T-helper 2 cell treated with Interferon-gamma antibody and Interleukin-4, amounts not matched to agents 5 μg/mL and 100 μg/mL, for 36 hours (primary cell): ENCODE measurements around the gene KDELR3.
"Not testable (repeated sequence)": the region's sequence is repeated elsewhere in the genome, so short reads cannot be mapped to it uniquely, and the experiment has no call there.

Experiments
- DNase-seq: peaks from one replicate; pipeline ENCODE4 v3.0.0; 2021; ENCODE audit warnings: low spot score
- H3K27ac Mint-ChIP-seq: one replicate; pipeline ENCODE4 v1.8.0; 2021; ENCODE audit warnings: mild to moderate bottlenecking, mixed read lengths
- H3K27me3 Mint-ChIP-seq: one replicate; pipeline ENCODE4 v1.8.0; 2021; ENCODE audit warnings: low read depth, mixed read lengths
- H3K36me3 Mint-ChIP-seq: one replicate; pipeline ENCODE4 v1.8.0; 2021; ENCODE audit warnings: low read depth, mixed read lengths
- H3K4me1 Mint-ChIP-seq: one replicate; pipeline ENCODE4 v1.8.0; 2021; ENCODE audit warnings: low read depth, mixed read lengths
- H3K4me3 Mint-ChIP-seq: one replicate; pipeline ENCODE4 v1.8.0; 2022; ENCODE audit warnings: mild to moderate bottlenecking, moderate library complexity, mixed read lengths
- H3K9me3 Mint-ChIP-seq: one replicate; pipeline ENCODE4 v1.8.0; 2021; ENCODE audit warnings: mixed read lengths

The KDELR3 gene

GRCh38 chr22:38456841-38457699 is 10.8 kb upstream of the KDELR3 start:
- Mint-ChIP-seq H3K36me3 (no peaks in the 10 kb centered on the region), H3K4me1 (peaks cover 8% of the 10 kb centered on the region), H3K4me3 (peak overlapping the region; percentile 62), H3K9me3 (no peaks in the 10 kb centered on the region), H3K27ac (no peak overlapping the region), H3K27me3 (peaks cover 74% of the 10 kb centered on the region)
- DNase-seq = no peak

- Mint-ChIP-seq H3K9me3 (no peaks in the 10 kb centered on the region), H3K27me3 (peaks cover 80% of the 10 kb centered on the region), H3K27ac (no peak overlapping the region), H3K4me1 (peaks cover 9% of the 10 kb centered on the region), H3K36me3 (no peaks in the 10 kb centered on the region), H3K4me3 (no peak overlapping the region)
- DNase-seq = no peak
Observed at GRCh38 chr22:38460426-38460840, 7.5 kb upstream of the KDELR3 start.

- H3K9me3 Mint-ChIP-seq = no peaks in the 10 kb centered on the region
- no peak for DNase-seq
- H3K27ac Mint-ChIP-seq = no peak overlapping the region
- peaks cover 84% of the 10 kb centered on the region for H3K27me3 Mint-ChIP-seq
- H3K4me1 Mint-ChIP-seq = peaks cover 9% of the 10 kb centered on the region
- no peak overlapping the region for H3K4me3 Mint-ChIP-seq
- H3K36me3 Mint-ChIP-seq = no peaks in the 10 kb centered on the region
Observed at GRCh38 chr22:38461057-38461413, 6.9 kb upstream of the KDELR3 start.

GRCh38 chr22:38461414-38462081 is 6.3 kb upstream of the KDELR3 start:
- Mint-ChIP-seq H3K4me1 (peaks cover 9% of the 10 kb centered on the region), H3K27ac (no peak overlapping the region), H3K27me3 (peaks cover 83% of the 10 kb centered on the region), H3K4me3 (peak overlapping the region; percentile 33), H3K9me3 (no peaks in the 10 kb centered on the region), H3K36me3 (no peaks in the 10 kb centered on the region)
- DNase-seq = peak; percentile 69

GRCh38 chr22:38462960-38463784 is 4.7 kb upstream of the KDELR3 start:
- DNase-seq = no peak
- H3K27me3 Mint-ChIP-seq = peaks cover 78% of the 10 kb centered on the region
- no peaks in the 10 kb centered on the region for H3K9me3 Mint-ChIP-seq
- H3K4me1 Mint-ChIP-seq = peaks cover 17% of the 10 kb centered on the region
- H3K4me3 Mint-ChIP-seq = no peak overlapping the region
- no peaks in the 10 kb centered on the region for H3K36me3 Mint-ChIP-seq
- no peak overlapping the region for H3K27ac Mint-ChIP-seq

GRCh38 chr22:38464992-38465672 is 2.8 kb upstream of the KDELR3 start:
- Mint-ChIP-seq H3K27ac (no peak overlapping the region), H3K4me3 (no peak overlapping the region), H3K27me3 (peaks cover 65% of the 10 kb centered on the region), H3K9me3 (no peaks in the 10 kb centered on the region), H3K4me1 (peaks cover 17% of the 10 kb centered on the region), H3K36me3 (no peaks in the 10 kb centered on the region)
- DNase-seq = no peak

GRCh38 chr22:38465673-38466490 is 2.0 kb upstream of the KDELR3 start:
- DNase-seq = no peak
- Mint-ChIP-seq H3K27me3 (peaks cover 58% of the 10 kb centered on the region), H3K36me3 (no peaks in the 10 kb centered on the region), H3K4me3 (no peak overlapping the region), H3K27ac (no peak overlapping the region), H3K9me3 (no peaks in the 10 kb centered on the region), H3K4me1 (peaks cover 17% of the 10 kb centered on the region)

- Mint-ChIP-seq H3K27me3 (peaks cover 42% of the 10 kb centered on the region), H3K27ac (peak overlapping the region; percentile 26), H3K4me3 (peak overlapping the region; percentile 78), H3K4me1 (peaks cover 13% of the 10 kb centered on the region), H3K36me3 (no peaks in the 10 kb centered on the region), H3K9me3 (no peaks in the 10 kb centered on the region)
- DNase-seq = no peak
Observed at GRCh38 chr22:38467438-38467903, 425 bp upstream of the KDELR3 start.

- no peak overlapping the region for H3K27ac Mint-ChIP-seq
Observed at GRCh38 chr22:38468443-38469305, 778 bp downstream of the KDELR3 start.

GRCh38 chr22:38469306-38469781 is 1.4 kb downstream of the KDELR3 start:
- Mint-ChIP-seq H3K4me3 (no peak overlapping the region), H3K27me3 (peaks cover 27% of the 10 kb centered on the region), H3K36me3 (no peaks in the 10 kb centered on the region), H3K4me1 (peaks cover 8% of the 10 kb centered on the region), H3K9me3 (no peaks in the 10 kb centered on the region), H3K27ac (no peak overlapping the region)
- no peak for DNase-seq

More at GRCh38 chr22:38468443-38469305, 778 bp downstream of the KDELR3 start:
- DNase-seq = no peak
- Mint-ChIP-seq H3K36me3 (no peaks in the 10 kb centered on the region), H3K4me1 (peaks cover 8% of the 10 kb centered on the region), H3K4me3 (peak overlapping the region; percentile 67), H3K27me3 (peaks cover 33% of the 10 kb centered on the region), H3K9me3 (no peaks in the 10 kb centered on the region)

GRCh38 chr22:38470179-38470578 is 2.3 kb downstream of the KDELR3 start:
- H3K36me3 Mint-ChIP-seq, H3K4me1 Mint-ChIP-seq, H3K4me3 Mint-ChIP-seq, H3K27ac Mint-ChIP-seq, H3K9me3 Mint-ChIP-seq, DNase-seq: not testable (repeated sequence)
- peaks cover 23% of the 10 kb centered on the region for H3K27me3 Mint-ChIP-seq

GRCh38 chr22:38471237-38471636 is 3.3 kb downstream of the KDELR3 start:
- Mint-ChIP-seq H3K4me3 (no peak overlapping the region), H3K4me1 (peaks cover 8% of the 10 kb centered on the region), H3K27ac (no peak overlapping the region), H3K36me3 (no peaks in the 10 kb centered on the region), H3K9me3 (no peaks in the 10 kb centered on the region), H3K27me3 (peaks cover 14% of the 10 kb centered on the region)
- DNase-seq = no peak
